K562 (cell line): ENCODE results near the gene DYRK1A. TPM values are rescaled to one million over a fixed set of nuclear protein-coding genes. Genes with fewer than 3 reads are reported as not detected.
A peak's percentile ranks its signal among the peaks of the same experiment; 100 is the strongest.

ENCODE experiments used
- BCL6 ChIP-seq: fragments of 250-450 bp; sonication (Bioruptor Pico); IDR thresholded peaks from 2 replicates; pipeline ENCODE4 v1.4.0; 2020
- EGR1 ChIP-seq: fragments of 450-650 bp; conservative IDR thresholded peaks from 2 replicates; pipeline ENCODE4 v1.6.1; 2017; ENCODE audit warnings: mild to moderate bottlenecking
- HDAC1 ChIP-seq, 2 experiments: fragments of 450-650 bp; IDR thresholded peaks; 2 replicates each; pipeline ENCODE4 v1.6.1; 2016 to 2017; ENCODE audit warnings: inconsistent platforms in 1 of 2, mild to moderate bottlenecking in 1 of 2, moderate library complexity in 1 of 2
- MAZ ChIP-seq, 2 experiments: fragments of 450-650 bp in 1 of 2; sonication (generic) in 1 of 2; formaldehyde crosslinking; IDR thresholded peaks in 1 of 2; conservative IDR thresholded peaks in 1 of 2; 2 replicates each; pipeline versions ENCODE4 v1.4.0 to v1.5.0; 2020; ENCODE audit warnings: mild to moderate bottlenecking in 1 of 2, missing genetic modification reagents in 1 of 2
- MCM3 ChIP-seq: fragments of 450-650 bp; IDR thresholded peaks from 2 replicates; pipeline ENCODE4 v1.6.1; 2016
- MEF2D ChIP-seq: conservative IDR thresholded peaks from 2 replicates; pipeline ENCODE4 v1.6.1; 2016; ENCODE audit warnings: low read depth, missing genetic modification characterization, missing compliant biosample characterization
- MTA3 ChIP-seq: fragments of 450-650 bp; formaldehyde crosslinking; IDR thresholded peaks from 2 replicates; pipeline ENCODE4 v1.6.1; 2017; ENCODE audit warnings: mild to moderate bottlenecking, borderline replicate concordance
- SRSF7 ChIP-seq: fragments of 200-400 bp; formaldehyde crosslinking; optimal IDR thresholded peaks from 2 replicates; pipeline ENCODE3; 2017; ENCODE audit warnings: mild to moderate bottlenecking, low read depth, low read length
- ZBTB8A ChIP-seq: fragments of 450-650 bp; IDR thresholded peaks from 2 replicates; pipeline ENCODE4 v1.6.1; 2018; ENCODE audit warnings: mild to moderate bottlenecking, moderate library complexity; ENCODE audit not compliant: partially characterized antibody
- ZNF280A ChIP-seq: fragments of 450-650 bp; IDR thresholded peaks from 2 replicates; pipeline ENCODE4 v1.6.1; 2018; ENCODE audit warnings: mild to moderate bottlenecking, low read depth; ENCODE audit not compliant: partially characterized antibody
- ZNF444 ChIP-seq: fragments of 250-450 bp; sonication (Bioruptor Pico); IDR thresholded peaks from 2 replicates; pipeline ENCODE4 v1.4.0; 2020; ENCODE audit warnings: mild to moderate bottlenecking, moderate library complexity
- ZNF592 ChIP-seq: fragments of 450-650 bp; IDR thresholded peaks from 2 replicates; pipeline ENCODE4 v1.6.1; 2017; ENCODE audit warnings: antibody characterized with exemption, mild to moderate bottlenecking
- ZZZ3 ChIP-seq: fragments of 450-650 bp; IDR thresholded peaks from 2 replicates; pipeline ENCODE4 v1.6.1; 2016; ENCODE audit warnings: antibody characterized with exemption, mild to moderate bottlenecking, moderate library complexity
- polyA plus RNA-seq, 8 experiments: library from polyadenylated mRNA; depleted of rRNA in 4 of 8; stranded (reverse) in 5 of 8; unstranded in 3 of 8; fragments of >200 nt; fragmentation: Nextera tagmentation in 2 of 8; fragmentation: Illumina TruSeq in 1 of 8; extraction: Ambion mirVana in 2 of 8; extraction: Trizol in 1 of 8; gene quantifications; 2 replicates each; pipeline versions ENCODE4 v1.2.1 to v1.2.3, GENCODE V29; 2011 to 2014; ENCODE audit warnings: inconsistent platforms in 1 of 8, missing spikeins in 1 of 8
- total RNA-seq, 7 experiments: library from RNA; depleted of rRNA in 6 of 7; stranded (reverse); fragments of >200 nt in 6 of 7; fragmentation: Illumina TruSeq in 2 of 7; extraction: Trizol in 2 of 7; gene quantifications; 2 replicates each; pipeline versions ENCODE4 v1.2.1 to v1.2.3, GENCODE V29; 2011 to 2021; ENCODE audit warnings: low replicate concordance in 1 of 7
- TF ChIP-seq, protein P1 (sequence below): IDR thresholded peaks from 3 replicates; pipeline ENCODE4 v1.6.1; 2011; ENCODE audit warnings: borderline replicate concordance, mild to moderate bottlenecking, moderate library complexity; ENCODE audit not compliant: insufficient read length; ENCODE audit errors: extremely low read depth
- TF ChIP-seq, protein P2 (sequence below): fragments of 450-650 bp; formaldehyde crosslinking; IDR thresholded peaks from 2 replicates; pipeline ENCODE4 v1.4.0; 2020; ENCODE audit warnings: mild to moderate bottlenecking, moderate library complexity
- TF ChIP-seq, protein P3 (sequence below): fragments of 250-450 bp; sonication (Bioruptor Pico); IDR thresholded peaks from 2 replicates; pipeline ENCODE4 v1.9.0; 2021; ENCODE audit warnings: mild to moderate bottlenecking

The DYRK1A gene
- total and polyA plus RNA-seq, 9 of the 15 experiments (the other 6 are each of a cell fraction or from before 2014, with no cell fraction given) = 3.7 to 64.8 (median 42.3) TPM

DNA sequence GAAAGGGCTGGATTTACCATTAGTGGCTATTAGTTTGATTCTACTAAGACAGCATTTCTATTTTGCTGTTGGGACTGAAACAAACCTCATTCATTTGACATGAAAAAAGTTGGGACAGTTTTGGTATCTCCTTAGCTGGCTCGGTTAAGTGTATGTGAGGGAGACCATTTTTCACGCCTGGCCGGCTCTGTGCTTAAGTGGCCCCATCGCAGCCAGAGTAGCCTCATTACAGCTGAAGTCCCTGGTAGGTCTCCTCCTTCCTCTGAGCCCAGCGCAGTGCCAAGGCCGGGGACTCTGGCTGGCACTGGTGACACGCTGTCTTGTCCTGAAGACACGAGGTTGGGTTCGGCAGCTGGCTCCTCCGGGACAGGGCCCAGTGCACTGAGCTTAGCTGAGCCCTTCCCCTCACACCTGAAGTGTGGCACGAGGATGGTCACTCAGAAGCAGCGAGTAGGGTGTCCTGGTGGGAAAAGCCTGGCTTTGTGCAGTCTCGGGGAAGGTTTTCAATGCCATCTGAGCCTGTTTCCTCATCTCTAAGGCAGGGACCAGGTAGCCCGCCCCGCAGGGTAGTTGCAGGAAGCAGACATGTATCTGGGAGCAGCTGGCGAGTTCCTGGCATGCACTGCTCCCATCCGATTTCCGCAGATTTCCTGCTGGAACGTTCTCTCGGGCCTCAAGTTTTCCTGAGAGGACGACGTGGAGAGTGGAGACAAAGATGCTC, 196.5 kb downstream of the DYRK1A start (continued):
- TF ChIP-seq, protein P1, sequence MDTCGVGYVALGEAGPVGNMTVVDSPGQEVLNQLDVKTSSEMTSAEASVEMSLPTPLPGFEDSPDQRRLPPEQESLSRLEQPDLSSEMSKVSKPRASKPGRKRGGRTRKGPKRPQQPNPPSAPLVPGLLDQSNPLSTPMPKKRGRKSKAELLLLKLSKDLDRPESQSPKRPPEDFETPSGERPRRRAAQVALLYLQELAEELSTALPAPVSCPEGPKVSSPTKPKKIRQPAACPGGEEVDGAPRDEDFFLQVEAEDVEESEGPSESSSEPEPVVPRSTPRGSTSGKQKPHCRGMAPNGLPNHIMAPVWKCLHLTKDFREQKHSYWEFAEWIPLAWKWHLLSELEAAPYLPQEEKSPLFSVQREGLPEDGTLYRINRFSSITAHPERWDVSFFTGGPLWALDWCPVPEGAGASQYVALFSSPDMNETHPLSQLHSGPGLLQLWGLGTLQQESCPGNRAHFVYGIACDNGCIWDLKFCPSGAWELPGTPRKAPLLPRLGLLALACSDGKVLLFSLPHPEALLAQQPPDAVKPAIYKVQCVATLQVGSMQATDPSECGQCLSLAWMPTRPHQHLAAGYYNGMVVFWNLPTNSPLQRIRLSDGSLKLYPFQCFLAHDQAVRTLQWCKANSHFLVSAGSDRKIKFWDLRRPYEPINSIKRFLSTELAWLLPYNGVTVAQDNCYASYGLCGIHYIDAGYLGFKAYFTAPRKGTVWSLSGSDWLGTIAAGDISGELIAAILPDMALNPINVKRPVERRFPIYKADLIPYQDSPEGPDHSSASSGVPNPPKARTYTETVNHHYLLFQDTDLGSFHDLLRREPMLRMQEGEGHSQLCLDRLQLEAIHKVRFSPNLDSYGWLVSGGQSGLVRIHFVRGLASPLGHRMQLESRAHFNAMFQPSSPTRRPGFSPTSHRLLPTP = no peak
- TF ChIP-seq HDAC1 (IDR thresholded peaks at IDR 0.05) (no peak), ZNF280A (no peak), ZNF444 (no peak), ZZZ3 (no peak), MTA3 (no peak), ZNF592 (peak; percentile 70), SRSF7 (no peak), MCM3 (no peak), EGR1 (no peak), MAZ (CRISPR knock-in tag; conservative IDR thresholded peaks at IDR 0.05 in 1 of 2, IDR thresholded peaks at IDR 0.05 in 1 of 2) (no peak), MEF2D (tag) (peak; percentile 31; the same call in 1 of the 2 replicates), BCL6 (no peak), ZBTB8A (no peak)
- TF ChIP-seq, protein P2, sequence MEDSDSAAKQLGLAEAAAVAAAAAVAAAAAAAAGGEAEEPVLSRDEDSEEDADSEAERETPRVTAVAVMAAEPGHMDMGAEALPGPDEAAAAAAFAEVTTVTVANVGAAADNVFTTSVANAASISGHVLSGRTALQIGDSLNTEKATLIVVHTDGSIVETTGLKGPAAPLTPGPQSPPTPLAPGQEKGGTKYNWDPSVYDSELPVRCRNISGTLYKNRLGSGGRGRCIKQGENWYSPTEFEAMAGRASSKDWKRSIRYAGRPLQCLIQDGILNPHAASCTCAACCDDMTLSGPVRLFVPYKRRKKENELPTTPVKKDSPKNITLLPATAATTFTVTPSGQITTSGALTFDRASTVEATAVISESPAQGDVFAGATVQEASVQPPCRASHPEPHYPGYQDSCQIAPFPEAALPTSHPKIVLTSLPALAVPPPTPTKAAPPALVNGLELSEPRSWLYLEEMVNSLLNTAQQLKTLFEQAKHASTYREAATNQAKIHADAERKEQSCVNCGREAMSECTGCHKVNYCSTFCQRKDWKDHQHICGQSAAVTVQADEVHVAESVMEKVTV = no peak
- TF ChIP-seq, protein P3, sequence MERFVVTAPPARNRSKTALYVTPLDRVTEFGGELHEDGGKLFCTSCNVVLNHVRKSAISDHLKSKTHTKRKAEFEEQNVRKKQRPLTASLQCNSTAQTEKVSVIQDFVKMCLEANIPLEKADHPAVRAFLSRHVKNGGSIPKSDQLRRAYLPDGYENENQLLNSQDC (CRISPR knock-in tag) = no peak
